GM21717 (cell line): ENCODE measurements around the gene NUTM2A.
"Not testable (repeated sequence)": the region's sequence is repeated elsewhere in the genome, so short reads cannot be mapped to it uniquely, and the experiment has no call there.

Experiments
- ATAC-seq: cut with Tn5 transposase; IDR thresholded peaks from one replicate; pipeline ENCODE4 v1.9.1; 2021; ENCODE audit warnings: mild to moderate bottlenecking, moderate library complexity; ENCODE audit not compliant: unreplicated experiment

NUTM2A gene

GRCh38 chr10:87242192-87242591, 16.9 kb downstream of the NUTM2A start:
- not testable (repeated sequence) for ATAC-seq

GRCh38 chr10:87247335-87247734, 22.1 kb downstream of the NUTM2A start:
- ATAC-seq = not testable (repeated sequence)

GRCh38 chr10:87248818-87249353, 23.6 kb downstream of the NUTM2A start:
- ATAC-seq = not testable (repeated sequence)

- ATAC-seq = not testable (repeated sequence)
Observed at GRCh38 chr10:87280749-87281392, 55.6 kb downstream of the NUTM2A start.
